ENCODE data around the gene WNT6.

The WNT6 gene

GRCh38 chr2:218871345-218872302 is 12.0 kb downstream of the WNT6 start:
- TF ChIP-seq, protein P1, sequence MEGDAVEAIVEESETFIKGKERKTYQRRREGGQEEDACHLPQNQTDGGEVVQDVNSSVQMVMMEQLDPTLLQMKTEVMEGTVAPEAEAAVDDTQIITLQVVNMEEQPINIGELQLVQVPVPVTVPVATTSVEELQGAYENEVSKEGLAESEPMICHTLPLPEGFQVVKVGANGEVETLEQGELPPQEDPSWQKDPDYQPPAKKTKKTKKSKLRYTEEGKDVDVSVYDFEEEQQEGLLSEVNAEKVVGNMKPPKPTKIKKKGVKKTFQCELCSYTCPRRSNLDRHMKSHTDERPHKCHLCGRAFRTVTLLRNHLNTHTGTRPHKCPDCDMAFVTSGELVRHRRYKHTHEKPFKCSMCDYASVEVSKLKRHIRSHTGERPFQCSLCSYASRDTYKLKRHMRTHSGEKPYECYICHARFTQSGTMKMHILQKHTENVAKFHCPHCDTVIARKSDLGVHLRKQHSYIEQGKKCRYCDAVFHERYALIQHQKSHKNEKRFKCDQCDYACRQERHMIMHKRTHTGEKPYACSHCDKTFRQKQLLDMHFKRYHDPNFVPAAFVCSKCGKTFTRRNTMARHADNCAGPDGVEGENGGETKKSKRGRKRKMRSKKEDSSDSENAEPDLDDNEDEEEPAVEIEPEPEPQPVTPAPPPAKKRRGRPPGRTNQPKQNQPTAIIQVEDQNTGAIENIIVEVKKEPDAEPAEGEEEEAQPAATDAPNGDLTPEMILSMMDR (IDR thresholded peaks at IDR 0.05): no peak
- H3K27ac Mint-ChIP-seq: no peak overlapping the region
- H3K4me3 Mint-ChIP-seq: peak overlapping the region; percentile 64
- H3K9me3 Mint-ChIP-seq: peaks cover 5% of the 10 kb centered on the region
- no peak for DNase-seq
- peaks cover 100% of the 10 kb centered on the region for H3K27me3 Mint-ChIP-seq (ENCODE audit: low read depth, poor library complexity)
- H3K36me3 Mint-ChIP-seq (ENCODE audit: low read depth): no peaks in the 10 kb centered on the region
- peaks cover 28% of the 10 kb centered on the region for H3K4me1 Mint-ChIP-seq

DNA sequence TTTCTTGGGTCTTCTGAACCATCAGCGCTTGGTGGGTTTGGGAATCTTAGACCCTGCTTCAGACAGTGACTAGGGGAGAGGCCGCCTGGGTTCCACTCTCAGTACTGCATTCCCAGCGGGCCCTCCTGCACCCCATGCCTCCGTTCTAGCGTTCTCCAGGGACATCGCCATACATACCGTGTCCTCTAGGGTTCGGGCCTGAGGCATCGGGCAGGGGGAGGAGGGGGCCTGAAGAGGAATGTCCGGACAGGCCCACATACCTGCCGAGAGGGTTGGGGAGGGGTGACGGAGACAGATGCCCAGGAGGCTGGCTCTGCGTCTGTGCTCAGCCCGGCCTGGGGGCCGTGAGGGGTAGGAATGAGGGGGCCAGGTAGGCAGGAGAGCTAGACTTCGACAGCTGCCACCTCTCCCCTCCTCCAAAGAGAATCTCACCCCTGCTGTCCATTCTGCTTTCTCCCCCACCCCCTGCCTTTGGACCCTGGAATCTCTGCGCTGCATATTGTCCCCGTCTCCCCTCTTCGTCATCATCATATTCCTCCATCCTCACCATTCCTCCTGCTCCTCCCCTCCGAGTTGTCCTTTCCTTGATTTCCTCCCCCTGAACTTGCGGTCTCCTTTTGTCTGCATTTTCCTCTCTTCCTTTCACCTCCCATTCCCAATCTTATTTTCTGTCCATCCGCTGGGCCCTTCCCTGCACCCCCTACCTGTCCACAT is 13.2 kb downstream of the WNT6 start:
- TF ChIP-seq, protein P1 (IDR thresholded peaks at IDR 0.05): no peak
- Mint-ChIP-seq H3K4me1 (peaks cover 23% of the 10 kb centered on the region), H3K9me3 (peaks cover 5% of the 10 kb centered on the region), H3K4me3 (peak overlapping the region; percentile 57), H3K27ac (no peak overlapping the region), H3K27me3 (ENCODE audit: low read depth, poor library complexity) (peaks cover 100% of the 10 kb centered on the region), H3K36me3 (ENCODE audit: low read depth) (no peaks in the 10 kb centered on the region)
- DNase-seq: no peak

- TF ChIP-seq, protein P1 (IDR thresholded peaks at IDR 0.05): no peak
- Mint-ChIP-seq H3K9me3 (peaks cover 5% of the 10 kb centered on the region), H3K27me3 (ENCODE audit: low read depth, poor library complexity) (peaks cover 100% of the 10 kb centered on the region), H3K4me1 (peaks cover 15% of the 10 kb centered on the region), H3K4me3 (peak overlapping the region; percentile 57), H3K36me3 (ENCODE audit: low read depth) (no peaks in the 10 kb centered on the region), H3K27ac (no peak overlapping the region)
- DNase-seq: peak; percentile 67
These were observed 14.0 kb downstream of the WNT6 start for GRCh38 chr2:218873359-218874194.

DNA sequence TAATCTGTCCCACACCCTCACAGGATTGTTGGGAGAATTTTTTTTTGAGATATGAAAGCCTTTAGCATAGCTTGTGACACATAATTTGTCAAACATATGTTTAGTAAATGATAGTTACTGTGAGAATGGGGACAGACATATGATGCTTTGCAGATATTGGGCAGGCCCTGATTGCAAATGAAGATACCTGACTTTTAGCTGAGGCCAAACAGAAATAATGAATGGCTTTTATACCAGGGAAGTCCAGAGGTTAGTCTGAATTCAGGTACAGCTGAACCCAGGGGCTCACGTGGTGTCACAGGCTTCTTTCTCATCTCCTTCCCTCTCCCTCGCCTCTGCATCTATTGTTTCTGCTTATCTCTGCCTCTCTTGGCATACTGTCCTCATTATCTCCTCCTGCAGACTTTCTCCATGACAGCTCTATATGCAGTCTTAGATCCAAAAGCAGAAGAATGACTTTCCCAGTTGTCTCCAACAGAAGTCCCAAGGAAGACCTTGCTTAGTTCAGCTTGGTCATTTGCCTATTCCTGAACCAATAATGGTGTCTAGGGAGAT is 16.2 kb downstream of the WNT6 start:
- TF ChIP-seq, protein P1 (IDR thresholded peaks at IDR 0.05): no peak
- H3K27ac Mint-ChIP-seq: no peak overlapping the region
- H3K4me3 Mint-ChIP-seq: no peak overlapping the region

DNA sequence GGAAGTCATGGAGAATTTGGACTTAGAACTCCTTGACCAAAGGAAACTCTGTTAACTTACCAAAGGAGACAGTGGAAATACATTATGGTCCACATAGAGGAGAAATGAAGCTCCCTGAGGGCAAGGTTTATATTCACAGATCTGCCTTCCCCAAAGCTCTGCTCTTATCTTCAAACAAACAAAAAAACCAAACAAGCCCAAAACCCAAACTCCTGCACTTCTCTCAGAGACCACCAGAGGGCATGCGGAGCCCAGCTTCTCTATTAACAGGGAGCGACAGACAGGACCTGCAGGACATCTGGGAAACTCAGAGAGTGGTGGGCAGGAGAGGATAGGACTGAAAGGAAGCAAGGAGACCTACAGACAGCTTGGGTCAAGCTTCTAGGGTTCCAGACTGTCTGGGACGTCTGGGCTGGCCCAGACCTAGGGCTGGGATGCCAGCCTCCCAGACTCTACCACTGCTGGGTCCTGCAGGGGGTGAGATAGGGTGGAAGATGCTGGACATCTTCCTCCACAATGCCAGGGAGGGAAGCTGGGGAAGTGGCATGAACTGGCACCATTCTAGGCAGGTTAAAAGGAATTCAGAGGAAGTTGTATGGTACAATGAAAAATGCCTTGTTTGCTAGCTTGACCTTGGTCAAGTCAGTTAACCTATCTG is 17.1 kb downstream of the WNT6 start:
- no peaks in the 10 kb centered on the region for H3K36me3 Mint-ChIP-seq (ENCODE audit: low read depth)
- H3K9me3 Mint-ChIP-seq: no peaks in the 10 kb centered on the region
- H3K27ac Mint-ChIP-seq: no peak overlapping the region
- peaks cover 97% of the 10 kb centered on the region for H3K27me3 Mint-ChIP-seq (ENCODE audit: low read depth, poor library complexity)
- H3K4me1 Mint-ChIP-seq: peaks cover 24% of the 10 kb centered on the region
- TF ChIP-seq, protein P1 (IDR thresholded peaks at IDR 0.05): peak; percentile 98
- H3K4me3 Mint-ChIP-seq: no peak overlapping the region
- DNase-seq: peak; percentile 77

More for the DNA sequence above, 16.2 kb downstream of the WNT6 start:
- Mint-ChIP-seq H3K9me3 (no peaks in the 10 kb centered on the region), H3K27me3 (ENCODE audit: low read depth, poor library complexity) (peaks cover 97% of the 10 kb centered on the region), H3K36me3 (ENCODE audit: low read depth) (no peaks in the 10 kb centered on the region), H3K4me1 (peaks cover 23% of the 10 kb centered on the region)
- no peak for DNase-seq

All from nephron progenitor cell (in vitro differentiated cells).